ENCODE measurements around the gene SMG5.

DNA sequence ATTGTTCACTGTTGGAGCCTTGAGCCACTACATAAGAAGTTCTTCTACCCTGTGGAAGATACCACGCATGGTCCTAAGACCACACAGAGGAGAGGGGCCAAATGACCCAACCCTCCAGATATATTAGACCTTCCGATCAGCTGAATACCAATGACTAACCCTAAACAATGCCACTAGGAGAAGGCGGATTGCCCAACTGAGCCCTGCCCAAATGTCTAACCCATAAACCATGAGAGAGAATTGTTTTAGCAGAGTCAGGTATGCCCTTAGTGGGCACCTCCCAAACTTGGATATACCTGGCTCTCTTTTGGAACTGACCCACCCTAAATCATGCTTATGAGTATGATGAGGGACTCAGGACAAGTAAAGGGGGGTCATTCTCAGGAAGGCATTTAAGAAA lies 12.3 kb downstream of the SMG5 start:
- TF ChIP-seq RXRA (IDR thresholded peaks at IDR 0.05; ENCODE audit: borderline replicate concordance, low read depth) (no peak), FOXM1 (IDR thresholded peaks at IDR 0.05; ENCODE audit: low read depth) (no peak), FOSL2 (IDR thresholded peaks at IDR 0.05; ENCODE audit: borderline replicate concordance, low read depth) (no peak), YY1 (IDR thresholded peaks at IDR 0.05; ENCODE audit: low read depth) (no peak)
- TF ChIP-seq, protein P1, sequence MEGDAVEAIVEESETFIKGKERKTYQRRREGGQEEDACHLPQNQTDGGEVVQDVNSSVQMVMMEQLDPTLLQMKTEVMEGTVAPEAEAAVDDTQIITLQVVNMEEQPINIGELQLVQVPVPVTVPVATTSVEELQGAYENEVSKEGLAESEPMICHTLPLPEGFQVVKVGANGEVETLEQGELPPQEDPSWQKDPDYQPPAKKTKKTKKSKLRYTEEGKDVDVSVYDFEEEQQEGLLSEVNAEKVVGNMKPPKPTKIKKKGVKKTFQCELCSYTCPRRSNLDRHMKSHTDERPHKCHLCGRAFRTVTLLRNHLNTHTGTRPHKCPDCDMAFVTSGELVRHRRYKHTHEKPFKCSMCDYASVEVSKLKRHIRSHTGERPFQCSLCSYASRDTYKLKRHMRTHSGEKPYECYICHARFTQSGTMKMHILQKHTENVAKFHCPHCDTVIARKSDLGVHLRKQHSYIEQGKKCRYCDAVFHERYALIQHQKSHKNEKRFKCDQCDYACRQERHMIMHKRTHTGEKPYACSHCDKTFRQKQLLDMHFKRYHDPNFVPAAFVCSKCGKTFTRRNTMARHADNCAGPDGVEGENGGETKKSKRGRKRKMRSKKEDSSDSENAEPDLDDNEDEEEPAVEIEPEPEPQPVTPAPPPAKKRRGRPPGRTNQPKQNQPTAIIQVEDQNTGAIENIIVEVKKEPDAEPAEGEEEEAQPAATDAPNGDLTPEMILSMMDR (IDR thresholded peaks at IDR 0.05), result no peak

Data from SK-N-SH (cell line).